Measurements from ENCODE around the gene MTMR2. TPM values are rescaled to one million over a fixed set of nuclear protein-coding genes. Genes with fewer than 3 reads are reported as not detected.

The MTMR2 gene
- polyA plus RNA-seq, 1 of the 3 experiments (the other 2 are of a cell fraction) = 8.6 TPM

- DNase-seq = no peak
- Histone ChIP-seq H3K4me1 (ENCODE audit: control insufficient read depth in 1 of 2, insufficient read depth in 2 of 2, low read depth in 1 of 2, low read length in 1 of 2) (peaks cover 11 to 13% of the 10 kb centered on the region in 2 experiments; a peak in 3 of 4 replicates), H3K9me2 (no peaks in the 10 kb centered on the region), H3K79me2 (ENCODE audit: insufficient read depth) (peaks cover 97% of the 10 kb centered on the region), H3K36me3 (replicated peaks in 1 of 2; ENCODE audit: control insufficient read depth in 1 of 2, insufficient read depth in 2 of 2, low read length in 1 of 2) (peaks cover 4 to 18% of the 10 kb centered on the region in 2 experiments), H3K9ac (no peak overlapping the region), H3K4me2 (no peak overlapping the region), H3K27ac (ENCODE audit: low read depth in 2 of 2, low read length in 1 of 2) (no peak overlapping the region; a peak in 1 of 4 replicates), H4K20me1 (ENCODE audit: insufficient read depth) (no peaks in the 10 kb centered on the region), H3K4me3 (ENCODE audit: low read depth in 2 of 2, low read length in 1 of 2) (no peak overlapping the region), H2AFZ (ENCODE audit: low read depth) (no peak overlapping the region), H3K9me3 (no peaks in the 10 kb centered on the region), H3F3A (replicated peaks; ENCODE audit: insufficient read depth) (peaks cover 13% of the 10 kb centered on the region), H3K27me3 (ENCODE audit: insufficient read depth) (no peaks in the 10 kb centered on the region)
- WGBS (ENCODE audit: low lambda C conversion rate) = 87% methylated on average over 2 of the region's 2 CpGs
- POLR2A ChIA-PET = no interaction called here
- TF ChIP-seq TAF1 (IDR thresholded peaks at IDR 0.05; ENCODE audit: borderline replicate concordance, low read depth, low read length) (no peak), RXRA (IDR thresholded peaks at IDR 0.05; ENCODE audit: borderline replicate concordance, low read depth) (no peak), EP300 (IDR thresholded peaks at IDR 0.05; ENCODE audit: borderline replicate concordance in 1 of 2, low read depth in 1 of 2, low read length in 1 of 2) (no peak), USF2 (IDR thresholded peaks at IDR 0.05; ENCODE audit: borderline replicate concordance, low read depth, low read length) (no peak), YY1 (IDR thresholded peaks at IDR 0.05; ENCODE audit: low read depth) (no peak), REST (IDR thresholded peaks at IDR 0.05; ENCODE audit: low read depth, low read length) (no peak), FOXM1 (IDR thresholded peaks at IDR 0.05; ENCODE audit: low read depth) (no peak), GABPA (IDR thresholded peaks at IDR 0.05; ENCODE audit: low read depth) (no peak), NRF1 (IDR thresholded peaks at IDR 0.05; ENCODE audit: low read depth, low read length) (no peak), ZBTB33 (IDR thresholded peaks at IDR 0.05; ENCODE audit: borderline replicate concordance, low read depth) (no peak)
- CTCF ChIA-PET = interaction anchor here (1.1 kb wide), 1 partner anchor 425 kb away, joined by 3 read pairs; no protein-coding TSS in a partner anchor
These were observed 5.9 kb downstream of the MTMR2 start for GRCh38 chr11:95918056-95918455.
